GM18909 (cell line): Measurements from ENCODE around the gene IFNL2.

Source experiments
- ATAC-seq: cut with Tn5 transposase; IDR thresholded peaks from one replicate; pipeline ENCODE4 v1.9.1; 2021; ENCODE audit warnings: mild to moderate bottlenecking; ENCODE audit not compliant: unreplicated experiment, poor library complexity

IFNL2 gene

GRCh38 chr19:39315933-39316332, 47.7 kb downstream of the IFNL2 start:
- ATAC-seq, result no peak

- no peak for ATAC-seq
These were observed 48.6 kb downstream of the IFNL2 start for GRCh38 chr19:39316627-39317321.

GRCh38 chr19:39317476-39317875, 49.3 kb downstream of the IFNL2 start:
- no peak for ATAC-seq

- ATAC-seq, result no peak
These were observed 49.9 kb downstream of the IFNL2 start for GRCh38 chr19:39318071-39318470.

- ATAC-seq, result no peak
These were observed 50.5 kb downstream of the IFNL2 start for GRCh38 chr19:39318690-39319089.

- no peak for ATAC-seq
These were observed 51.1 kb downstream of the IFNL2 start for GRCh38 chr19:39319098-39319891.
